Measurements from ENCODE around the gene BRF1. TPM values are rescaled to one million over a fixed set of nuclear protein-coding genes. Genes with fewer than 3 reads are reported as not detected.

Gene BRF1
- total RNA-seq, 1 experiment from 2014 or later = 41.8 TPM

- intact Hi-C loops (cut with micrococcal nuclease; ENCODE audit: unreplicated experiment) = no loop called here
- Histone ChIP-seq H3K9me3 (ENCODE audit: low read depth, low read length, poor library complexity, severe bottlenecking) (no peaks in the 10 kb centered on the region), H3K4me3 (ENCODE audit: low read depth, low read length, poor library complexity, severe bottlenecking) (peak overlapping the region; percentile 55), H3K4me1 (ENCODE audit: insufficient read depth, low read length, poor library complexity, severe bottlenecking) (peaks cover 58% of the 10 kb centered on the region), H3K27me3 (replicated peaks; ENCODE audit: insufficient read depth, low read depth, low read length, poor library complexity) (no peaks in the 10 kb centered on the region), H3K27ac (ENCODE audit: low read depth, low read length, poor library complexity, severe bottlenecking) (no peak overlapping the region), H3K36me3 (ENCODE audit: insufficient read depth, low read length, poor library complexity, severe bottlenecking) (no peaks in the 10 kb centered on the region)
- CTCF ChIA-PET = interaction anchor here (0.6 kb wide), 1 partner anchor 80 kb away, joined by 3 read pairs; the partner anchor contains the start of gene BTBD6
- DNase-seq (ENCODE audit: low spot score) = no peak
- no TSS peak for BruUV-seq (replicated peaks)
- POLR2A ChIA-PET (ENCODE audit: low non-redundant PET) = no interaction called here
- TF ChIP-seq CTCF (conservative IDR thresholded peaks at IDR 0.05; ENCODE audit: low read depth, low read length) = no peak
- TF ChIP-seq EZH2 (IDR thresholded peaks at IDR 0.05; ENCODE audit: borderline replicate concordance, low read depth, low read length, poor library complexity, severe bottlenecking) = no peak
Observed at GRCh38 chr14:105168093-105168420, 132.7 kb downstream of the BRF1 start.

- no peaks in the 10 kb centered on the region for H3K36me3 ChIP-seq (ENCODE audit: insufficient read depth, low read length, poor library complexity, severe bottlenecking)
- BruUV-seq (replicated peaks) = no TSS peak
- peaks cover 64% of the 10 kb centered on the region for H3K4me1 ChIP-seq (ENCODE audit: insufficient read depth, low read length, poor library complexity, severe bottlenecking)
- intact Hi-C loops (cut with micrococcal nuclease; ENCODE audit: unreplicated experiment) = no loop called here
- POLR2A ChIA-PET (ENCODE audit: low non-redundant PET) = no interaction called here
- H3K27me3 ChIP-seq (replicated peaks; ENCODE audit: insufficient read depth, low read depth, low read length, poor library complexity) = no peaks in the 10 kb centered on the region
- H3K27ac ChIP-seq (ENCODE audit: low read depth, low read length, poor library complexity, severe bottlenecking) = no peak overlapping the region
- peak overlapping the region; percentile 55 for H3K4me3 ChIP-seq (ENCODE audit: low read depth, low read length, poor library complexity, severe bottlenecking)
- CTCF ChIA-PET = no interaction called here
- TF ChIP-seq CTCF (conservative IDR thresholded peaks at IDR 0.05; ENCODE audit: low read depth, low read length) = peak; percentile 24; the same call in 1 of the 2 replicates
- TF ChIP-seq EZH2 (IDR thresholded peaks at IDR 0.05; ENCODE audit: borderline replicate concordance, low read depth, low read length, poor library complexity, severe bottlenecking) = no peak
- no peak for DNase-seq (ENCODE audit: low spot score)
- H3K9me3 ChIP-seq (ENCODE audit: low read depth, low read length, poor library complexity, severe bottlenecking) = no peaks in the 10 kb centered on the region
Observed at GRCh38 chr14:105167303-105168092, 133.3 kb downstream of the BRF1 start.

DNA sequence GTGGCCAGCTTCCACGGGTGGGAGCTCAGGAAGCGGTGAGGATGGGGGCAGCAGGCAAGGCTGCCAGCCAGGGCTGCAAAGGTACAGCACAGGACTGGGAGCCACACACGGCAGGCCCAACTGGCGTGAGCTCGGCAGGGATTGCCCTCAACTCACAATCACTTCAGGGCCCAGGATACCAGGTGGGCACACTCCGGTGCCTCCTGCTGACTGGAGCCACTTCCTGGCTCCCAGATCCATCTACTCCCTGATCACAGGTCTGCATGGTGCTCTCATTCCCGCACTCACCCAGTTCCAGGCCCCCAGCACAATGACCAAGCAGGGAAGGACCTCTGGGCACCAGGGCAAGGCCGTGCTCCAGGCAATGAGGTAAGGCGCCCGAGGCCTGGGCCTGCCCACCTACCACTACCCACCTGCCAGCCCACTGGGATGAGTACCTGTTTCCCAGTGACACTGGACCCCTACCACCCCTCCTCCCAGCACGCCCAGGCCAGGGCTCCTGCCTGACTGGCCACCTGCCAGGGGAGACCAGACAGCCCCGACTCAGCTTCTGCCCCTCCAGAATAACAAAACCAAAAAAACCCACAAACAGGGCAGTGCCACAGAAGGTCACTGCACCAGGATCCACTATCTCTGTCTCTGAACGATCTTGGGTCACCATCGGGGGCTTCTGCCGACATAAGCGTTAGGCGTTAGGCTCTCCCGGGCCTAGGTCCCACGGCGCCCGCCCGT is 134.1 kb downstream of the BRF1 start:
- ChIA-PET POLR2A (ENCODE audit: low non-redundant PET) (no interaction called here), CTCF (no interaction called here)
- Histone ChIP-seq H3K27me3 (replicated peaks; ENCODE audit: insufficient read depth, low read depth, low read length, poor library complexity) (no peaks in the 10 kb centered on the region), H3K27ac (ENCODE audit: low read depth, low read length, poor library complexity, severe bottlenecking) (no peak overlapping the region), H3K9me3 (ENCODE audit: low read depth, low read length, poor library complexity, severe bottlenecking) (no peaks in the 10 kb centered on the region), H3K36me3 (ENCODE audit: insufficient read depth, low read length, poor library complexity, severe bottlenecking) (no peaks in the 10 kb centered on the region), H3K4me1 (ENCODE audit: insufficient read depth, low read length, poor library complexity, severe bottlenecking) (peaks cover 63% of the 10 kb centered on the region), H3K4me3 (ENCODE audit: low read depth, low read length, poor library complexity, severe bottlenecking) (peak overlapping the region; percentile 55)
- no peak for TF ChIP-seq CTCF (conservative IDR thresholded peaks at IDR 0.05; ENCODE audit: low read depth, low read length)
- TF ChIP-seq EZH2 (IDR thresholded peaks at IDR 0.05; ENCODE audit: borderline replicate concordance, low read depth, low read length, poor library complexity, severe bottlenecking) = no peak
- DNase-seq (ENCODE audit: low spot score) = no peak
- intact Hi-C loops (cut with micrococcal nuclease; ENCODE audit: unreplicated experiment) = no loop called here
- BruUV-seq (replicated peaks) = no TSS peak

All from A673 (cell line).